ENCODE results near the gene GSTA2.
"Not testable (repeated sequence)": the region's sequence is repeated elsewhere in the genome, so short reads cannot be mapped to it uniquely, and the experiment has no call there.

Gene GSTA2

DNA sequence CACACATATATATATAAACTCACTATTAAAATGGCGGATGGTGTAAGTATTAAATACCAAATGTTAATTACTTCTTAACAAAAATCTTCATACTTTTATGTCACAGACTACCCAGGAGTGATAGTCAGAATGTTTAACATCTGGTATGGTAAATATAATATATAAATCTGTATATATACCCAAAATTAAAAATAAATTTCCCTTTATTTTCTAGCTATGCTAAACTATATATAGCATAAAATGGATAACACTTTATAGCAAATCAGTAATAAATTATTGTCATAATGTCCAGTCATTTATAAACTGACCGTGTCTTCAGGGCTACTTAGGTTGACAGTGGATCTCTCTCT lies 37.1 kb downstream of the GSTA2 start:
- DNase-seq (ENCODE audit: low read depth in 2 of 3, low spot score in 2 of 3), result no peak

DNA sequence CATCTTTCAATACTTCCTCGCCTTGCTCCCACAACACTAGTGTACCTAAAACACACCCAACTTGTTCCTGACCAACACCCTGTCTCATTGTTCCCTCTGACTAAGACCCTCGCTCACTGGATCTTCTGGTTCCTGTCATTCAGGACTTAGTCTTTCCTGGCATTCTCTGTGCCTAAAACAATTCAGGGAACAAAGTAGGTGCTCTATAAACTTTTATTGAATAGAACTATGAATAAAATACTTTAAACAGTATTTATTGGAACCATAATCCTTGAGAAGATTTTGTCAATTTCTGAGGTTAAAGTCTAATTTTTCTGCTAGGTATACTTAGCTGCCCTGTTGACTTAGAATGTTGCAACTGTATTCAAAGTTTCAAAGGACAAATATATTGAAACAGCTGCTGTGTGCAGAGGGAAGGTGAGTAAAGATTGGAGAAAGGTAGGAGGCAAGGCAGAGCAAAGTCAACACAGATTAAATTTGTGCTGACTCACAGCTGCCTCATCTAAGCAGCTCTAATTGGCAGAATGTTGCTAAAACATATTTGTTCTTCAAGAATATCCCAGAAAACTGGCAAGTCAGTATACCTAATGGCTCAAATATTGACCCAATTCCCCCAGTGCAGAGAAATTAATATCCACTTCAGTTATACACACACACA lies 37.6 kb downstream of the GSTA2 start:
- no peak for DNase-seq (ENCODE audit: low read depth in 2 of 3, low spot score in 2 of 3)

DNA sequence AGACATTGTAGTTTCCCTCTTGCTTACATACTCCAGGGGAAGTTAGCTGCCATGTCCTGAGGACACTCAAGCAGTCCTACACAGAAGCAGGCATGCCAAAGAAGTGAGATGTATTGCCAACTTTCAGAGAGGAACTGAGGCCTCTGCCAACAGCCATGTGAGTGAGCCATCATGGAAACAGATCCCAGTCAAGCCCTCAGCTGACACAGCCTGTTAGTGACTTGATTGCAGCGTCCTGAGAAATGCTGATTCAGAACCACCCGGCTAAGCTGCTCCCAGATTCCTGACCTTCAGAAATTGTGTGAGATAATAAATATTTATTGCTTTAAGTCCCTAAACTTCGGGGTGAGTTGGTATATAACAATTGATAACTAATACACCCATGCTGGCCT lies 38.1 kb downstream of the GSTA2 start:
- DNase-seq (ENCODE audit: low read depth in 2 of 3, low spot score in 2 of 3), result no peak

DNA sequence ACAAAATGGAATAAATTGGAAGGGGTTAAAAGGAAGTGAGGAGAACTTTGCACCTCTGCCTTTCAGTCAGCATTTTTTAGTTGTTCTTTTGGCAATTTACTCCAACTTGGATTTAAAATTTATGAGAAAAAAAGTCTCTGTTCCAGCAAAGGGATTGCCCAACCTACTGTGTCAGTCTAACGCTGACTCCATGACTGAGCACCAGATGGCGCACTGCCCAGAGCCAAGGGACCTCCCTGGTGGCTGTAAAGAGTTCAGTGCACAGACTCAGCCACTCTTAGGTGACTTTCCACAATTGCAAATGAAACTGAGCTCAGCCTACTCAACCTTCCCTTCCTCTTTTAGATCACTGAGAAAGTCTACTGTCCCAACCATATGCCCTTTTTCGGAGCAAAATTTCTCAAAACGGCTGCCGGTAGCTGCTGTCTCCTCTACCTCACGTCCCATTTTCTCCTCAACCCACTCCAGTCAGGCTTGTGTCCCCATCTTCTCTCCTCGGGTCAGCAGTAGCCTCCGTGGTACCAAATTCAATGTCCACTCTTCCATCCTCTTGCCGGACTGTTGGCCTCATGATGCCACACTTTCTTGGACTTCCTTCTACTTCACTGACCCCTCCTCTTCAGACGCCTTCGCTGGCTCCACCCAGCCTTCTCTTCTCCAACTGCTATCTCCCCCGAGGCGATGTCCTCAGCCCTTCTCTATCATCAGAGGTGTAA lies 38.7 kb downstream of the GSTA2 start:
- DNase-seq (ENCODE audit: low read depth in 2 of 3, low spot score in 2 of 3), result peak in 2 of 3 experiments; percentile 2 to 27

DNA sequence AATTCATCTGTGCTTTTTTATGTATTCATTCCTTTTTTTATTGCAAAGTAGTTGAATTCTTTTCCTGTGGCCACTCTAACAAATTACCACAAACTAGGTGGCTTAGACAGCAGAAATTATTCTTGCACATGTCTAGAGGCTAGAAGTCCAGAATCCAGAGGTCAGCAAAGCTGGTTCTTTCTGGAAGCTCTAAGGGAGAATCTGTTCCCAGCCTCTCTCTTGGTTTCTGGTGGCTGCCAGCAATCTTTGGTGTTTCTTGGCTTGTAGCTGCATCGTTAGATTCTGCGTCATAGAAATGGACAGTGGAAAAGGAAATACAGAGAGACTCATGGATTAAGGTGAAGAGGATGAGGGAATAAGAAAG lies 39.3 kb downstream of the GSTA2 start:
- no peak for DNase-seq (ENCODE audit: low read depth in 2 of 3, low spot score in 2 of 3)

DNA sequence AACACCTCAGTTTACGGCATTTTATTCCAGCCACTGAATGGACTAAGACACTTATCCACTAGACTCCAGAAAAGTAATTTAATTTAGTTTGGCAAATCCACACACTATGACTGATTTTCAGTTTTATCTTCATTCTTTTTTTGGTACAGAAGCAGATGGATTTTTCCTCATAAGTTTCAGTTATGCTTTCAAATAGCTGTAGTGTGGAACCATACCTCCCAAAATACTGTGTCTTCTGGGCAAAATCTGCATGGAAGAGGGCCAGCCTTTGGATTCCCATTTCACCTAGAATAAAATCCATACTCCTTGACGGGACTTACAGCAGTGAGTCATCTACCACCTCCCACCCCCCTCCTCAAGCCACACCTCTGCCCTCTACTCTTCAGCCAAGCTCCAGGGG lies 43.0 kb downstream of the GSTA2 start:
- DNase-seq (ENCODE audit: low read depth in 2 of 3, low spot score in 2 of 3), result no peak

DNA sequence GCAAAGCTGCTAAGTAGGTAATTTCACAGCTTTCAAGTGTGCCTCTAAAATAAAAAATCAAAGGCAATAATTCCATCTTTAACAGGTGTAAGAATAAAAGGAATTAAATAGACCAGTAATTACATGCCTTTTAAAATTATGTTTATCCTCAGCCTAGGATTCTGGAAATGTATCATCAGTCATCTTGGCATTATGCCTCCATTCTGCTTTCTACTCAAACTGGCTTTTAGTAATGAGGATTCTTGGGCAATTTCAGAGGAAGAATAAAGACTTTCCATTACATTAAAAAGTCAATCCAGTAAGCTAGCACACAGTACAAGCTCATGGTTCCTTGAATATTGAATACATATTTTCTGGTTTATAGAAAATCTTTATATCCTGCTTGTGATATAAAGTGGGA lies 44.7 kb downstream of the GSTA2 start:
- no peak for DNase-seq (ENCODE audit: low read depth in 2 of 3, low spot score in 2 of 3)

DNA sequence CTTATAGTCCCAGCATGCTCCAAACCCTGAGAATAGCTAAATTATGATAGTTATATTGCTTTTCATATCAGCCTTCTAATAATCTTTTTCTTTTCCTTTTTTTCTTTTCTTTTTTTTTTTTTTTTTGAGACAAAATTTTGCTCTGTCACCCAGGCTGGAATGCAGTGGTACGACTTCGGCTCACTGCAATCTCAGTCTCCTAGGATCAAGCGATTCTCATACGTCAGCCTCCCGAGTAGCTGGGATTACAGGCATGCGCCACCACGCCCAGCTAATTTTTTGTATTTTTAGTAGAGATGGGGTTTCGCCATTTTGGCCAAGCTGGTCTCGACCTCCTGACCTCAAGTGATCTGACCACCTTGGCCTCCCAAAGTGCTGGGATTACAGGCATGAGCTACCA lies 48.5 kb downstream of the GSTA2 start:
- DNase-seq (ENCODE audit: low read depth in 2 of 3, low spot score in 2 of 3), result not testable (repeated sequence)

DNA sequence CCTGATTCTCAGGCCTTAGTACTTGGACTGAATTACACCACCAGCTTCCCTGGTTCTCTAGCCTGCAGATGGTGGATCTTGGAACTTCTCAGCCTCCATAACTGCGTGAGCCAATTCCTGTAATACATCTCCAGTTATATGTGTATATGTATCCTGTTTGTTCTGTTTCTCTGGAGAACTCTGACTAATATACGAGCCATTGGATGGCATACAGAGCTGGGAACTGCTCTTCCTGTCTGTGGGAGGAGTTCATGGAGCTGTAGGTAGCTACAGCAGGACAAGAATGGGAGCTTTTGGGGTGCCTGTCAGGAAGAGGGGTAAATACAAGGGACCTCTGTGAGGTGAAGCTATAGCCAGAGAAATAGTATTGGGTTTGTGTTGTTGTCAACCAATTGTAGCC lies 51.1 kb downstream of the GSTA2 start:
- DNase-seq (ENCODE audit: low read depth in 2 of 3, low spot score in 2 of 3), result no peak

DNA sequence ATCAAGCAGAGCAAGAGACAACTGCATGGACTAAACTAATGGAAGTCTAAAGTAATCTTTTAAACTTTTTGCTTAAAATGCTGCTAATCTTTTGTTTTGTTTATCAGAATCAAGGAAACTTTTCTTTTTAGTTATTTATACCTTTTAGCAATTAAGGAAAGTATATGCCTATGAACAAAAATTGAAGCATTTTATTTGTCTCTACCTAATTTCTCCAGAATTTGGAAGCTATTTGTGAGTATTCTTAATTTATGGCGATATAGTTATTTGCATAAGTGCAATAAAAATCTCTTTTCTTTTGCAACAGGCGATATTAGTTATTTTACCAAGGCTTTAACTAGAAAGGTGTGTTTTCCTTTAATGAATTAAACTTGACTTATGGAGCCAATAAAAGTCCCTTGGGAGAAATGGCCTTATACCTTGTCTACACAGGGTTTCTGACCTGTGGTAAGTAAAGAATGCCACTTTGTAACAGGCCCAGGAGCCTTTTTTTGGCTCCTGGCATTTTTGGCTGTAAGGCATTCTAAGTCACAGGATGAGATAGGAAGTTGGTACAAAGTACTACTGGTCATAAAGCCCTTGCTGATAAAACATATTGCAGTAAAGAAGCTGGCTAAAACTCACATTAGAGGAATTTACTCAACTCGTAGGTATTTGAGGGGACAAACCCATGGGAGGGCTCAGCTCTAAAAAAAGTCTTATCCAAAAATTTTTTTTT lies 55.2 kb downstream of the GSTA2 start:
- DNase-seq (ENCODE audit: low read depth in 2 of 3, low spot score in 2 of 3), result no peak

DNA sequence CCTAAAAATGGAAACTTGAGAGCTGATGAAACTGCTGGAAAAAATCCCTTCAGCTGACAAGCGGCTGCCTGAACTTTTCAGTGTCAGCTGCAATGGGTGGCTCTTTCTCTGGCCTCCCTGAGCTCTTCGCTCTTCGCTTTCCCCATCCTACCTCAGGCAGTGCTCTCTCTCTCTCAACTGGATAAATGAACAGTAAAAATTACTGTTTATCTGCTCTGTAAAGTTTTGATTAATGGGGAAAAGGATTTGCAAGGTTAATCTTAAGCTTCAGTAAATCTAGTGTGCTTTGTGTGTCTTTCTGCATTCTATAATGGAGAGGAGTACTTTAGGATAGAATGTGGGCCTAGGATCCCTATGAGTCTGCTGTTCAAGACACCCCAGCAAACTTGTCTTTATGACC lies 57.3 kb downstream of the GSTA2 start:
- DNase-seq (ENCODE audit: low read depth in 2 of 3, low spot score in 2 of 3), result no peak

DNA sequence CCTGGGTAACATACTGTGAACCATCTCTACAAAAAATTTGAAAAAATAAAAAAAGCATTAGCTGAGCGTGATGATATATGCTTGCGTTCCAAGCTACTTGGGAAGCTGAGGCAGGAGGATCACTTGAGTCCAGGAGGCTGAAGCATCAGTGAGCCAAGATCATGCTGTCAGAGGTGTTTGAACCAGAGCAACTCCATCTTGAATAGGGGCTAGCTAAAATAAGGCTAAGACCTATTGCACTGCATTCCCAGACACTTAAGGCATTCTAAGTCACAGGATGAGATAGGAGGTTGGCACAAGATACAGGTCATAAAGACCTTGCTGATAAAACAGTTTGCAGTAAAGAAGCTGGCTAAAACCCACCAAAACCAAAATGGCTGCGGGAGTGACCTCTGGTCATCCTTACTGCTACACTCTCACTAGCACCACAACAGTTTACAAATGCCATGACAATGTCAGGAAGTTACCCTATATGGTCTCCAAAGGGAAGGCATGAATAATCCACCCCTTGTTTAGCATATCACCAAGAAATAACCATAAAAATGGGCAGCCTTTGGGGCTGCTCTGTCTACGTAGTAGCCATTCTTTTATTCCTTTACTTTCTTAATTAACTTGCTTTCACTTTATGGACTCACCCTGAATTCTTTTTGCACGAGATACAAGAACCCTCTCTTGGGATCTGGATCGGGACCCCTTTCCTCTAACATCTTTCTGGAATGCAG lies 58.3 kb downstream of the GSTA2 start:
- DNase-seq (ENCODE audit: low read depth in 2 of 3, low spot score in 2 of 3), result not testable (repeated sequence)

DNA sequence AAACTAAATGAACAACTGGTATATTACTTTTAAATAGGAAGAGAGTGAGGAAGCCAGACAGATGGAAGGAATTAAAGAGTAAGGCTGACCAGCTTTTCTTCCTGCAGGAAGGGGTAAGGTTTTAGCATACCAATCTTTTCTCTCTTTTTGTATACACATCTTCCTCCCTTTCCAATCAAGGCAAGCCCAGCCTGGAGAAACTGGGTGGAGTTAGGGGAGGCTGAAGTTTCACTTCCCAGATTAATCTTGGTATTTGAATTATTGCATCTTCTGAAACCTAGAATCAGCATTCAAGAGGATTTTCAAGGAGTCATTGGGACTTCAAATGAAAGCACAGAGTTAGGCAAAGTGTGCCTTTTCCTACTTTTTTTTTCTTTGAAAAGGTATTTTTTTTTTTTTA lies 59.2 kb downstream of the GSTA2 start:
- DNase-seq (ENCODE audit: low read depth in 2 of 3, low spot score in 2 of 3), result no peak

Measured in activated CD8-positive, alpha-beta memory T cell treated with anti-CD3 and anti-CD28 coated beads for 48 hours (primary cell).